Spleen (tissue), 11 donors: ENCODE data around the gene TRPM2. TPM values are rescaled to one million over a fixed set of nuclear protein-coding genes. Genes with fewer than 3 reads are reported as not detected.
A peak's percentile ranks its signal among the peaks of the same experiment; 100 is the strongest.

Source experiments
- DNase-seq: peaks from one replicate; pipeline ENCODE4 v3.0.0-alpha.2; 2020
- H3K27ac ChIP-seq, 8 donors: fragments of 200-600 bp; sonication (generic) in 7 of 8; 1 replicate in 4 of 8; 2 replicates in 4 of 8; pipeline versions ENCODE4 v1.5.0 to v1.8.0; 2016 to 2021; ENCODE audit warnings: inconsistent platforms in 4 of 8, mild to moderate bottlenecking in 4 of 8, moderate library complexity in 1 of 8
- H3K27me3 ChIP-seq, 7 donors: fragments of 200-600 bp; sonication (generic) in 6 of 7; replicated peaks in 1 of 7; 1 replicate in 4 of 7; 2 replicates in 3 of 7; pipeline versions ENCODE4 v1.5.0 to v1.8.0; 2016 to 2021; ENCODE audit warnings: inconsistent platforms in 3 of 7, mild to moderate bottlenecking in 1 of 7
- H3K36me3 ChIP-seq, 6 donors: fragments of 200-600 bp; sonication (generic) in 5 of 6; 1 replicate in 4 of 6; 2 replicates in 2 of 6; pipeline versions ENCODE4 v1.5.0 to v1.8.0; 2016 to 2021; ENCODE audit warnings: inconsistent platforms in 2 of 6
- H3K4me1 ChIP-seq, 6 donors: fragments of 200-600 bp; sonication (generic) in 5 of 6; 1 replicate in 3 of 6; 2 replicates in 3 of 6; pipeline versions ENCODE4 v1.5.0 to v1.8.0; 2016 to 2021; ENCODE audit warnings: inconsistent platforms in 3 of 6
- H3K4me3 ChIP-seq, 8 donors: fragments of 200-600 bp; sonication (generic) in 7 of 8; 1 replicate in 4 of 8; 2 replicates in 4 of 8; pipeline versions ENCODE4 v1.5.0 to v1.8.0; 2016 to 2021; ENCODE audit warnings: inconsistent platforms in 4 of 8, mild to moderate bottlenecking in 4 of 8, moderate library complexity in 2 of 8
- H3K9me3 ChIP-seq, 8 donors: fragments of 200-600 bp; sonication (generic) in 7 of 8; 1 replicate in 4 of 8; 2 replicates in 4 of 8; pipeline versions ENCODE4 v1.5.0 to v1.8.0; 2016 to 2021; ENCODE audit warnings: inconsistent platforms in 4 of 8
- POLR2A ChIP-seq, 3 donors: fragments of 450-650 bp; IDR thresholded peaks; one replicate each; pipeline ENCODE4 v1.5.1; 2017; ENCODE audit warnings: antibody characterized with exemption in 3 of 3, mild to moderate bottlenecking in 1 of 3
- POLR2AphosphoS5 ChIP-seq, 3 donors: sonication (generic); formaldehyde crosslinking; IDR thresholded peaks; one replicate each; pipeline ENCODE4 v1.5.1; 2017; ENCODE audit warnings: antibody characterized with exemption in 3 of 3
- WGBS, 5 donors: extraction: QIAGEN DNeasy Blood & Tissue Kit in 3 of 5; methylation state at CpG; one replicate each; pipeline versions ENCODE4 v1.1.5 to v1.1.7; 2013 to 2018; 5-methylcytosine and 5-hydroxymethylcytosine counted together
- intact Hi-C: fragments of 100-400 bp; cut with DNase I; formaldehyde crosslinking; loops from one replicate; pipeline ENCODE4 v1.15.0; 2023; ENCODE audit warnings: low total_unique reads
- polyA plus RNA-seq, 3 donors: library from polyadenylated mRNA; stranded (reverse); fragments of 200-250 nt; gene quantifications; one replicate each; pipeline ENCODE4 v1.2.1, GENCODE V29; 2013
- total RNA-seq, 7 donors: library from RNA; depleted of rRNA in 3 of 7; stranded (reverse); fragments of >200 nt in 3 of 7; fragmentation: NEBNext Ultra II Directional in 4 of 7; extraction: Animal tissue kit (Norgen Biotek cat#: 25700) in 4 of 7; gene quantifications; one replicate each; pipeline versions ENCODE4 v1.1.0 to v1.2.1, GENCODE V29; 2016 to 2021
- TF ChIP-seq, protein P1 (sequence below), 11 experiments: fragments of 200-600 bp in 7 of 11; fragments of 450-650 bp in 4 of 11; sonication (generic) in 4 of 11; IDR thresholded peaks in 8 of 11; conservative IDR thresholded peaks in 3 of 11; 1 replicate in 7 of 11; 2 replicates in 4 of 11; pipeline versions ENCODE4 v1.4.0 to v1.8.0; 2016 to 2021; ENCODE audit warnings: antibody characterized with exemption in 11 of 11, inconsistent platforms in 4 of 11, mild to moderate bottlenecking in 1 of 11
- donor health status: healthy with polysubstance abuse.
- donor health status: DM: no; HTN: no; CAD: no; lungs with moderate emphysema.
- donor health status: DM: no; HTN: no; CAD: no.
- donor health status: Bipolar disorder and iron deficiency.
- donor health status: healthy.
- donor health status: DM: no; HTN: no; CAD: no.
- donor health status: DM: yes; HTN: yes; CAD: no.

The TRPM2 gene
- total and polyA plus RNA-seq, 10 donors = 10.4 to 44.1 (median 23.3) TPM

DNA sequence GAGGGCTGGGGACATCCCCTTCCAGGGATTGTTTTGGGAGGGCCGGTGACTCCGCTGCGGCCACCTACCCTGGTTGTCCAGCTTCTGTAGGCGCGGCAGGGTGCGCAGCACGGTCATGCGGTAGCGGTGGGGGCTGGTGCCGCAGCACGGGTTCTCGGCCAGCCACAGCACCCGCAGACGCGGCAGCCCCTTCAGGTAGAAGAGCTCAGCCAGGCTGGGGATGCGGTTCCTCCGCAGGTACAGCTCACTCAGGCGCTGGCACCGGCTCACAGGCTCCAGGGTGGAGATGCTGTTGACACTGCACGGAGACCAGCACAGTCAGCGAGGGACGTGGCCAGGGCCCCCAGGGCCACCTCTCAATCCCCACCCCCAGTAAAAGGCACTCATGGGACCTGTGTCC is 20.5 kb upstream of the TRPM2 start:
- DNase-seq = no peak
- Histone ChIP-seq H3K27me3 (no peaks in the 10 kb centered on the region), H3K4me3 (no peak overlapping the region), H3K36me3 (peaks cover 0 to 78% (median 24%) of the 10 kb centered on the region in 6 donors), H3K9me3 (no peaks in the 10 kb centered on the region), H3K4me1 (peaks cover 0 to 10% (median 2%) of the 10 kb centered on the region in 6 donors), H3K27ac (no peak overlapping the region)
- intact Hi-C loops = loop anchor here (10.0 kb wide), 1 partner anchor 102 kb away; no protein-coding TSS in a partner anchor
- no peak for TF ChIP-seq POLR2AphosphoS5 (IDR thresholded peaks at IDR 0.05)
- WGBS, 5 donors = 94 to 98% (median 97%) methylated on average over 9 to 22 of the region's 22 CpGs

DNA sequence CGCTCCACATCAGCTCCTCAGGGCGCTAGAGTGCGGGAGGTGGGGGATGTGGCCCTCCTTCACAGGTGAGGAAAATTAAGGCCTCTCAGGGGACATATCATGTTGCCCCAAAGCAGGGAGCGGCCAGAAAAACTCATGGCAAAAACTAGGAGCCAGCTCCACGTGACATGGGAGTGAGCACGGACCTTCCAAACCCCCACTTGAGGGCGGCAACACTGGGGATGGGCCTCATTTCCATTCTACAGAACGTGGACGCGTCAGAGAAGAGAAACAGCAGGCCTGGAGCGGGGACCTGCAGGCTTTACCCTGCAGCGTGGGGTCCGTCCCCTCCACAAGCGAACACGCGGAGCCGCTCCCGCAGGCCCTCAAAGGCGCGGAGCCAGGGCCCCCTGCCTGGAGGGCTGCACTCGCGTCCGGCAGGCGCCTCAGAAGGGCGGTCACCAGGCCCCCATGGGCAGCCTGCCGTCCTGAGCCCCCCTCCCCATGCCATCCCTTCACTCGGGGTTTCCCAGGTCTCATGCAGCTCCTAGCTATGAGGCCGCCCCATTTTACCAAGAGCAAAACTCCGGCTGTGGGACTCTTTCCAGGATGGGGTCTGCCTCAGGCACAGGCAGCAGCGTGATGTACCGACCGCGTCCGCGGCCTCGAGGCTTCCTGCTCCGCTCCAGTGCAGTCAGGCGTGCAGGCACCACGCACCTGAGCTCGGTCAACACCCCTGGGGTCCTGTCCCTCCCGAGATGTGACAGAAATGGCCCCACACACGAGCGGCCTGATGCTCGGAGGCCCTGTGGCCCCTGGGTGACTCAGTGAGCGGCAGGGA is 19.7 kb upstream of the TRPM2 start:
- Histone ChIP-seq H3K36me3 (peaks cover 0 to 74% (median 24%) of the 10 kb centered on the region in 6 donors), H3K4me1 (peaks cover 0 to 15% (median 7%) of the 10 kb centered on the region in 6 donors), H3K27ac (no peak overlapping the region), H3K27me3 (no peaks in the 10 kb centered on the region), H3K4me3 (no peak overlapping the region), H3K9me3 (no peaks in the 10 kb centered on the region)
- 85 to 92% (median 89%) methylated on average over 38 to 45 of the region's 45 CpGs for WGBS, 5 donors
- no peak for DNase-seq
- no peak for TF ChIP-seq POLR2A (IDR thresholded peaks at IDR 0.05)
- peak in 1 of 3 donors; percentile 7 for TF ChIP-seq POLR2AphosphoS5 (IDR thresholded peaks at IDR 0.05)
- TF ChIP-seq, protein P1, sequence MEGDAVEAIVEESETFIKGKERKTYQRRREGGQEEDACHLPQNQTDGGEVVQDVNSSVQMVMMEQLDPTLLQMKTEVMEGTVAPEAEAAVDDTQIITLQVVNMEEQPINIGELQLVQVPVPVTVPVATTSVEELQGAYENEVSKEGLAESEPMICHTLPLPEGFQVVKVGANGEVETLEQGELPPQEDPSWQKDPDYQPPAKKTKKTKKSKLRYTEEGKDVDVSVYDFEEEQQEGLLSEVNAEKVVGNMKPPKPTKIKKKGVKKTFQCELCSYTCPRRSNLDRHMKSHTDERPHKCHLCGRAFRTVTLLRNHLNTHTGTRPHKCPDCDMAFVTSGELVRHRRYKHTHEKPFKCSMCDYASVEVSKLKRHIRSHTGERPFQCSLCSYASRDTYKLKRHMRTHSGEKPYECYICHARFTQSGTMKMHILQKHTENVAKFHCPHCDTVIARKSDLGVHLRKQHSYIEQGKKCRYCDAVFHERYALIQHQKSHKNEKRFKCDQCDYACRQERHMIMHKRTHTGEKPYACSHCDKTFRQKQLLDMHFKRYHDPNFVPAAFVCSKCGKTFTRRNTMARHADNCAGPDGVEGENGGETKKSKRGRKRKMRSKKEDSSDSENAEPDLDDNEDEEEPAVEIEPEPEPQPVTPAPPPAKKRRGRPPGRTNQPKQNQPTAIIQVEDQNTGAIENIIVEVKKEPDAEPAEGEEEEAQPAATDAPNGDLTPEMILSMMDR (IDR thresholded peaks at IDR 0.05 in 8 of 11, conservative IDR thresholded peaks at IDR 0.05 in 3 of 11) = no peak
- intact Hi-C loops = loop anchor here (10.0 kb wide), 1 partner anchor 101 kb away; no protein-coding TSS in a partner anchor

DNA sequence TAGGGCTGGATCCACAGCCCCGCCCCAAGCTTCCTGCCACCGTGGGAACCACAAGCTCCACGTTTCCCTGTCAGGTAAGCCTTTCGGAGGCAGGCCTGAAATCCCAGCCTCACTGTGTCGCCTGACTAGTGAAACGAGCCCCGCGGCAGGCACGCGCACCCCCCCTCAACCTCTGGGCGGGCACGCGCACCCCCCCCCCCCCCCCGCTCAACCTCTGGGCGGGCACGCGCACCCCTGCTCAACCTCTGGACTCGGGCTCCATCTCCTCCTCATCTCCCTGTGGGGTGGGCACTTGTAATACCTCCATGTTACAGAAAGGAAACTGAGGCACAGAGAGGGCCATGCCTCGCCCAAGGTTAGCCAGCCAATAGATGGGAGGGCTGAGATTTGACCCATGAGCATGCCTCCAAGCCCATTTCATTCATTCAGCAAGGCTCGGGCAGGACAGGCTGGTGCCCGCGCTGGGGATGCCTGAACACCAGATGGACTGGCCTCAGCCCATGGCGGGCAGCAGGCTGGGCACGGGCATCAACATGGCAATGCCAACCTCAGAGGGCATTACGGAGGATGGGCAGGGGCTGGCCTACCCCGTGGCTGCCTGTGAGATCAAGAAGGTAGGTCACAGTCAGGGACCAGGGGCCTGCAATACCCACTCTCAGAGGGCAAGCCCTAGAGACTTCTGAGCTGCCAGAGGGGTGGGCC is 18.9 kb upstream of the TRPM2 start:
- H3K9me3 ChIP-seq = no peaks in the 10 kb centered on the region
- TF ChIP-seq POLR2A (IDR thresholded peaks at IDR 0.05) (no peak), POLR2AphosphoS5 (IDR thresholded peaks at IDR 0.05) (peak in 2 of 3 donors; percentile 9 to 46)
- TF ChIP-seq, protein P1 (IDR thresholded peaks at IDR 0.05 in 8 of 11, conservative IDR thresholded peaks at IDR 0.05 in 3 of 11) = no peak
- no peak overlapping the region for H3K27ac ChIP-seq
- no peaks in the 10 kb centered on the region for H3K27me3 ChIP-seq
- DNase-seq = no peak
- H3K36me3 ChIP-seq = peaks cover 0 to 73% (median 24%) of the 10 kb centered on the region in 6 donors
- 82 to 88% (median 83%) methylated on average over 8 to 26 of the region's 26 CpGs for WGBS, 5 donors
- peaks cover under 1 to 18% (median 7%) of the 10 kb centered on the region in 6 donors for H3K4me1 ChIP-seq
- no peak overlapping the region for H3K4me3 ChIP-seq
- intact Hi-C loops = loop anchor here (10.0 kb wide), 1 partner anchor 100 kb away; no protein-coding TSS in a partner anchor

DNA sequence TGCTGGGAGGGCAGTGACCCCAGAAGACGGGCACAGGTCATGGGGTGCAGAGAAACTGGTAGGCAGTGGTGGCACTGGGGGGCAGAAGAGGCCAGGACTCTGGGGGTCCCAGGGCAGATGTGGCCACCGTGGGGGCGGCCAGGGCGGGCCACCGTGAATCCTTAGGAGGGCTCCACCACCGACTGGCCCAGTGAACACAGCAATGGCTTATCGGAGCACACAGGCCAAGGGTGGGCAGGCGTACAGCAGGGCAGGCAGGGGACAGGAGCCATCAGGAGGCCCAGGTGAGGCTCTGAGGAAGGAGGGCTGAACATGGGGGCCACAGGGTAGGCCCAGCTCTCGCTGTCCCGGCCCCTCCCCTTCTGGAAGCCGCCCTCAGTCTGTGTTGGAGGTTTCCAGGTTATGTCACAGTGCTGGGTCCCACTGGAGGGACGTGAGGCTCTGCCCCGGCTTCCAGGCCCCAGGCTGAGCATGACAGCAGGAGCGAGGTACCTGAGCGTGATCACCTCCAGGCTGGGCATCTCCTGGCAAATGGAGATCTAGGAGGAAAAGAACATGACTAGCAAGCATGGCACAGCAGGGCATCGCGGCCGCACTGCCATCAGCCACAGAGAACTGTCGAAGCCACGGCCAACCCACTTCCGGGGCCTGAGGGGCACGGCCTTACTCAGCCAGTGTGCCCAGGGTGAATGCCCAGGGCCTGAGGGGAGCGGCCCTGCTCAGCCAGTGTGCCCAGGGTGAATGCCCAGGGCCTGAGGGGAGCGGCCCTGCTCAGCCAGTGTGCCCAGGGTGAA is 18.0 kb upstream of the TRPM2 start:
- no peaks in the 10 kb centered on the region for H3K27me3 ChIP-seq
- no peak for DNase-seq

More for the DNA sequence above, 18.0 kb upstream of the TRPM2 start:
- Histone ChIP-seq H3K36me3 (peaks cover 0 to 63% (median 24%) of the 10 kb centered on the region in 6 donors), H3K9me3 (no peaks in the 10 kb centered on the region), H3K27ac (no peak overlapping the region), H3K4me3 (no peak overlapping the region), H3K4me1 (peaks cover 9 to 27% (median 17%) of the 10 kb centered on the region in 6 donors)
- TF ChIP-seq POLR2A (IDR thresholded peaks at IDR 0.05) (no peak), POLR2AphosphoS5 (IDR thresholded peaks at IDR 0.05) (peak in 1 of 3 donors; percentile 26)
- WGBS, 5 donors = 94 to 96% (median 95%) methylated on average over 15 to 23 of the region's 24 CpGs
- intact Hi-C loops = loop anchor here (10.0 kb wide), 1 partner anchor 99 kb away; no protein-coding TSS in a partner anchor
